Activated naive CD4-positive, alpha-beta T cell treated with anti-CD3 and anti-CD28 coated beads for 36 hours (primary cell): ENCODE data around the gene UGT1A1. TPM values are rescaled to one million over a fixed set of nuclear protein-coding genes. Genes with fewer than 3 reads are reported as not detected.

ENCODE experiments used
- CTCF ChIA-PET: fragments of 350-600 bp; sonication (Branson Sonifier 250); formaldehyde crosslinking; loops from one replicate; lab custom pipeline; 2021; ENCODE audit warnings: antibody characterized with exemption; lab: Charles Lee
- DNase-seq: peaks from one replicate; pipeline ENCODE4 v3.0.0-alpha.2; 2020
- H3K27ac Mint-ChIP-seq: one replicate; pipeline ENCODE4 v1.8.0; 2021; ENCODE audit warnings: mild to moderate bottlenecking, mixed read lengths
- H3K27me3 Mint-ChIP-seq: one replicate; pipeline ENCODE4 v1.8.0; 2021; ENCODE audit warnings: low read depth, mixed read lengths
- H3K36me3 Mint-ChIP-seq: one replicate; pipeline ENCODE4 v1.8.0; 2021; ENCODE audit warnings: low read depth, mixed read lengths
- H3K4me1 Mint-ChIP-seq: one replicate; pipeline ENCODE4 v1.8.0; 2021; ENCODE audit warnings: low read depth, mixed read lengths
- H3K4me3 Mint-ChIP-seq: one replicate; pipeline ENCODE4 v1.8.0; 2021; ENCODE audit warnings: mild to moderate bottlenecking, moderate library complexity, mixed read lengths
- H3K9me3 Mint-ChIP-seq: one replicate; pipeline ENCODE4 v1.8.0; 2021; ENCODE audit warnings: mixed read lengths
- intact Hi-C: fragments of 100-400 bp; cut with micrococcal nuclease; formaldehyde crosslinking; loops from one replicate; pipeline ENCODE4 v1.15.1; 2023
- total RNA-seq, 2 experiments: library from RNA; stranded (reverse); gene quantifications; one replicate each; pipeline ENCODE4 v1.2.3, GENCODE V29; 2021

Gene UGT1A1
- total RNA-seq, 2 experiments from 2014 or later = not detected

GRCh38 chr2:233803292-233803911 is 43.3 kb downstream of the UGT1A1 start:
- H3K9me3 Mint-ChIP-seq = no peaks in the 10 kb centered on the region
- H3K36me3 Mint-ChIP-seq = no peaks in the 10 kb centered on the region
- H3K4me1 Mint-ChIP-seq = no peaks in the 10 kb centered on the region
- CTCF ChIA-PET = interaction anchor here (1.0 kb wide), 1 partner anchor 21 kb away, joined by 3 read pairs; no protein-coding TSS in a partner anchor
- intact Hi-C loops = no loop called here
- H3K27me3 Mint-ChIP-seq = peaks cover 3% of the 10 kb centered on the region
- no peak for DNase-seq
- no peak overlapping the region for H3K27ac Mint-ChIP-seq
- H3K4me3 Mint-ChIP-seq = no peak overlapping the region

- H3K36me3 Mint-ChIP-seq = no peaks in the 10 kb centered on the region
- H3K9me3 Mint-ChIP-seq = no peaks in the 10 kb centered on the region
- no peak for DNase-seq
- H3K4me1 Mint-ChIP-seq = no peaks in the 10 kb centered on the region
- CTCF ChIA-PET = interaction anchor here (1.0 kb wide), 1 partner anchor 21 kb away, joined by 3 read pairs; no protein-coding TSS in a partner anchor
- intact Hi-C loops = no loop called here
- peaks cover 3% of the 10 kb centered on the region for H3K27me3 Mint-ChIP-seq
- no peak overlapping the region for H3K4me3 Mint-ChIP-seq
- no peak overlapping the region for H3K27ac Mint-ChIP-seq
These were observed 43.9 kb downstream of the UGT1A1 start for GRCh38 chr2:233803994-233804393.

GRCh38 chr2:233807215-233807865 is 47.3 kb downstream of the UGT1A1 start:
- no peaks in the 10 kb centered on the region for H3K9me3 Mint-ChIP-seq
- CTCF ChIA-PET = no interaction called here
- peaks cover 2% of the 10 kb centered on the region for H3K27me3 Mint-ChIP-seq
- DNase-seq = no peak
- no peak overlapping the region for H3K27ac Mint-ChIP-seq
- no peaks in the 10 kb centered on the region for H3K4me1 Mint-ChIP-seq
- no peak overlapping the region for H3K4me3 Mint-ChIP-seq
- no peaks in the 10 kb centered on the region for H3K36me3 Mint-ChIP-seq
- intact Hi-C loops = no loop called here

- H3K36me3 Mint-ChIP-seq = no peaks in the 10 kb centered on the region
These were observed 48.2 kb downstream of the UGT1A1 start for GRCh38 chr2:233807966-233808935.

GRCh38 chr2:233810385-233810784 is 50.3 kb downstream of the UGT1A1 start:
- no peak for DNase-seq
- intact Hi-C loops = no loop called here
- Mint-ChIP-seq H3K36me3 (no peaks in the 10 kb centered on the region), H3K27me3 (no peaks in the 10 kb centered on the region), H3K27ac (no peak overlapping the region), H3K9me3 (no peaks in the 10 kb centered on the region), H3K4me1 (no peaks in the 10 kb centered on the region), H3K4me3 (no peak overlapping the region)
- CTCF ChIA-PET = no interaction called here

More at GRCh38 chr2:233807966-233808935, 48.2 kb downstream of the UGT1A1 start:
- H3K4me3 Mint-ChIP-seq = no peak overlapping the region
- no peaks in the 10 kb centered on the region for H3K27me3 Mint-ChIP-seq
- no peak for DNase-seq
- no peaks in the 10 kb centered on the region for H3K9me3 Mint-ChIP-seq
- intact Hi-C loops = no loop called here
- H3K4me1 Mint-ChIP-seq = no peaks in the 10 kb centered on the region
- CTCF ChIA-PET = no interaction called here
- no peak overlapping the region for H3K27ac Mint-ChIP-seq

GRCh38 chr2:233811087-233811486 is 51.0 kb downstream of the UGT1A1 start:
- intact Hi-C loops = no loop called here
- Mint-ChIP-seq H3K27ac (no peak overlapping the region), H3K4me3 (no peak overlapping the region), H3K4me1 (no peaks in the 10 kb centered on the region), H3K9me3 (no peaks in the 10 kb centered on the region), H3K36me3 (no peaks in the 10 kb centered on the region), H3K27me3 (no peaks in the 10 kb centered on the region)
- DNase-seq = no peak
- CTCF ChIA-PET = no interaction called here

GRCh38 chr2:233811732-233812131 is 51.7 kb downstream of the UGT1A1 start:
- H3K4me1 Mint-ChIP-seq = no peaks in the 10 kb centered on the region
- intact Hi-C loops = no loop called here
- CTCF ChIA-PET = no interaction called here
- H3K4me3 Mint-ChIP-seq = no peak overlapping the region
- no peaks in the 10 kb centered on the region for H3K27me3 Mint-ChIP-seq
- H3K27ac Mint-ChIP-seq = no peak overlapping the region
- no peaks in the 10 kb centered on the region for H3K9me3 Mint-ChIP-seq
- no peak for DNase-seq
- no peaks in the 10 kb centered on the region for H3K36me3 Mint-ChIP-seq

GRCh38 chr2:233813236-233814055 is 53.4 kb downstream of the UGT1A1 start:
- H3K9me3 Mint-ChIP-seq = no peaks in the 10 kb centered on the region
- no peak overlapping the region for H3K4me3 Mint-ChIP-seq
- intact Hi-C loops = no loop called here
- DNase-seq = no peak
- no peaks in the 10 kb centered on the region for H3K4me1 Mint-ChIP-seq
- H3K36me3 Mint-ChIP-seq = no peaks in the 10 kb centered on the region
- no peak overlapping the region for H3K27ac Mint-ChIP-seq
- CTCF ChIA-PET = interaction anchor here (0.6 kb wide), 1 partner anchor 727 kb away, joined by 4 read pairs; no protein-coding TSS in a partner anchor
- no peaks in the 10 kb centered on the region for H3K27me3 Mint-ChIP-seq

- Mint-ChIP-seq H3K4me1 (no peaks in the 10 kb centered on the region), H3K9me3 (no peaks in the 10 kb centered on the region), H3K4me3 (no peak overlapping the region), H3K27ac (no peak overlapping the region), H3K27me3 (no peaks in the 10 kb centered on the region), H3K36me3 (no peaks in the 10 kb centered on the region)
- peak; percentile 1 for DNase-seq
- CTCF ChIA-PET = no interaction called here
- intact Hi-C loops = no loop called here
These were observed 54.2 kb downstream of the UGT1A1 start for GRCh38 chr2:233814056-233814835.

GRCh38 chr2:233815861-233816260 is 55.8 kb downstream of the UGT1A1 start:
- intact Hi-C loops = no loop called here
- Mint-ChIP-seq H3K4me3 (no peak overlapping the region), H3K36me3 (no peaks in the 10 kb centered on the region), H3K27me3 (no peaks in the 10 kb centered on the region), H3K27ac (no peak overlapping the region), H3K4me1 (no peaks in the 10 kb centered on the region), H3K9me3 (no peaks in the 10 kb centered on the region)
- CTCF ChIA-PET = no interaction called here
- no peak for DNase-seq

GRCh38 chr2:233816334-233816733 is 56.3 kb downstream of the UGT1A1 start:
- Mint-ChIP-seq H3K9me3 (no peaks in the 10 kb centered on the region), H3K27ac (no peak overlapping the region), H3K4me3 (no peak overlapping the region), H3K27me3 (no peaks in the 10 kb centered on the region), H3K36me3 (no peaks in the 10 kb centered on the region), H3K4me1 (no peaks in the 10 kb centered on the region)
- intact Hi-C loops = no loop called here
- no peak for DNase-seq
- CTCF ChIA-PET = no interaction called here
